Liver (tissue), 9 donors: ENCODE measurements around the gene KLHL28. TPM values are rescaled to one million over a fixed set of nuclear protein-coding genes. Genes with fewer than 3 reads are reported as not detected.

Experiments used
- DNase-seq: peaks from one replicate; pipeline ENCODE4 v3.0.0-alpha.2; 2017; ENCODE audit warnings: low spot score
- H3K27ac ChIP-seq, 2 donors: one replicate each; pipeline ENCODE4 v1.7.0; 2013; ENCODE audit warnings: inconsistent platforms in 2 of 2, low read length in 2 of 2, control low read depth in 1 of 2, low read depth in 1 of 2, mild to moderate bottlenecking in 1 of 2
- H3K27me3 ChIP-seq, 4 donors: one replicate each; pipeline versions ENCODE4 v1.6.1 to v1.7.0; 2013; ENCODE audit warnings: low read length in 3 of 4, inconsistent platforms in 1 of 4, mild to moderate bottlenecking in 1 of 4, moderate library complexity in 1 of 4; ENCODE audit not compliant: control insufficient read depth in 4 of 4, insufficient read depth in 4 of 4
- H3K36me3 ChIP-seq, 4 donors: one replicate each; pipeline versions ENCODE4 v1.6.1 to v1.7.0; 2013; ENCODE audit warnings: low read length in 3 of 4, mild to moderate bottlenecking in 3 of 4, low read depth in 1 of 4, moderate library complexity in 1 of 4; ENCODE audit not compliant: control insufficient read depth in 4 of 4, insufficient read depth in 3 of 4
- H3K4me1 ChIP-seq, 4 donors: one replicate each; pipeline versions ENCODE4 v1.6.1 to v1.7.0; 2013; ENCODE audit warnings: low read length in 3 of 4, mild to moderate bottlenecking in 3 of 4, moderate library complexity in 1 of 4; ENCODE audit not compliant: control insufficient read depth in 4 of 4, insufficient read depth in 4 of 4
- H3K4me3 ChIP-seq, 3 donors: one replicate each; pipeline versions ENCODE4 v1.6.1 to v1.7.0; 2013; ENCODE audit warnings: low read length in 3 of 3, control low read depth in 1 of 3, low read depth in 1 of 3, mild to moderate bottlenecking in 1 of 3
- H3K9ac ChIP-seq, 2 donors: one replicate each; pipeline ENCODE4 v1.7.0; 2013; ENCODE audit warnings: low read length in 2 of 2, mild to moderate bottlenecking in 2 of 2, moderate library complexity in 2 of 2, control low read depth in 1 of 2, low read depth in 1 of 2
- H3K9me3 ChIP-seq, 4 donors: one replicate each; pipeline versions ENCODE4 v1.6.1 to v1.7.0; 2013; ENCODE audit warnings: low read length in 3 of 4; ENCODE audit not compliant: control insufficient read depth in 4 of 4
- ATF3 ChIP-seq: IDR thresholded peaks from 2 replicates; pipeline ENCODE4 v1.6.1; 2016; ENCODE audit warnings: antibody characterized with exemption
- CTCF ChIP-seq: fragments of 150-350 bp; IDR thresholded peaks from 2 replicates; pipeline ENCODE4 v1.5.1; 2017; ENCODE audit warnings: improper control_type of control experiment, low read depth, low read length; ENCODE audit not compliant: missing input control
- EGR1 ChIP-seq, 2 donors: IDR thresholded peaks; 2 replicates each; pipeline ENCODE4 v1.6.1; 2016 to 2018; ENCODE audit warnings: antibody characterized with exemption in 2 of 2, low read depth in 2 of 2
- FOXA1 ChIP-seq: IDR thresholded peaks from 2 replicates; pipeline ENCODE4 v1.6.1; 2016; ENCODE audit warnings: antibody characterized with exemption
- FOXA2 ChIP-seq: IDR thresholded peaks from 2 replicates; pipeline ENCODE4 v1.6.1; 2016; ENCODE audit warnings: antibody characterized with exemption
- GABPA ChIP-seq, 2 donors: IDR thresholded peaks in 1 of 2; conservative IDR thresholded peaks in 1 of 2; 2 replicates each; pipeline ENCODE4 v1.6.1; 2016; ENCODE audit warnings: antibody characterized with exemption in 2 of 2, mild to moderate bottlenecking in 1 of 2, moderate library complexity in 1 of 2
- HNF4A ChIP-seq, 2 donors: conservative IDR thresholded peaks; 2 replicates each; pipeline ENCODE4 v1.6.1; 2016; ENCODE audit warnings: antibody characterized with exemption in 2 of 2, mild to moderate bottlenecking in 2 of 2
- HNF4G ChIP-seq: IDR thresholded peaks from 2 replicates; pipeline ENCODE4 v1.6.1; 2016; ENCODE audit warnings: antibody characterized with exemption
- JUND ChIP-seq, 2 donors: IDR thresholded peaks; 2 replicates each; pipeline ENCODE4 v1.6.1; 2016; ENCODE audit warnings: antibody characterized with exemption in 2 of 2
- MAX ChIP-seq: IDR thresholded peaks from 2 replicates; pipeline ENCODE4 v1.6.1; 2016; ENCODE audit warnings: antibody characterized with exemption
- NR2F2 ChIP-seq: IDR thresholded peaks from 2 replicates; pipeline ENCODE4 v1.6.1; 2016; ENCODE audit warnings: antibody characterized with exemption
- RAD21 ChIP-seq, 2 donors: IDR thresholded peaks; 2 replicates each; pipeline ENCODE4 v1.6.1; 2016; ENCODE audit warnings: antibody characterized with exemption in 2 of 2, mild to moderate bottlenecking in 2 of 2
- REST ChIP-seq: IDR thresholded peaks from 2 replicates; pipeline ENCODE4 v1.6.1; 2016; ENCODE audit warnings: antibody characterized with exemption, mild to moderate bottlenecking
- RXRA ChIP-seq, 2 donors: IDR thresholded peaks; 2 replicates each; pipeline ENCODE4 v1.6.1; 2017 to 2018; ENCODE audit warnings: antibody characterized with exemption in 2 of 2, mild to moderate bottlenecking in 1 of 2
- SP1 ChIP-seq: IDR thresholded peaks from 2 replicates; pipeline ENCODE4 v1.6.1; 2018; ENCODE audit warnings: antibody characterized with exemption, mild to moderate bottlenecking
- TAF1 ChIP-seq: conservative IDR thresholded peaks from 2 replicates; pipeline ENCODE4 v1.6.1; 2016; ENCODE audit warnings: antibody characterized with exemption, mild to moderate bottlenecking
- YY1 ChIP-seq: IDR thresholded peaks from 2 replicates; pipeline ENCODE4 v1.6.1; 2016; ENCODE audit warnings: antibody characterized with exemption, mild to moderate bottlenecking
- ZBTB33 ChIP-seq: IDR thresholded peaks from 2 replicates; pipeline ENCODE4 v1.6.1; 2016; ENCODE audit warnings: antibody characterized with exemption
- WGBS: extraction: QIAGEN DNeasy Blood & Tissue Kit; methylation state at CpG from one replicate; pipeline ENCODE4 v1.1.7; 2013; 5-methylcytosine and 5-hydroxymethylcytosine counted together
- polyA plus RNA-seq, 2 donors: library from polyadenylated mRNA; stranded (reverse) in 1 of 2; unstranded in 1 of 2; fragments of 200-250 nt in 1 of 2; fragments of >200 nt in 1 of 2; fragmentation: Nextera tagmentation in 1 of 2; extraction: Ambion mirVana in 1 of 2; gene quantifications; one replicate each; pipeline versions ENCODE4 v1.2.1 to v1.2.3, GENCODE V29; 2013 to 2015
- total RNA-seq, 2 donors: library from RNA; depleted of rRNA; stranded (reverse); fragments of >200 nt; gene quantifications; one replicate each; pipeline ENCODE4 v1.2.3, GENCODE V29; 2014
- donor health status: healthy.
- donor health status: healthy.
- donor health status: healthy.
- donor health status: healthy.
- donor health status: healthy.

KLHL28 gene
- total and polyA plus RNA-seq, 4 donors: 2.3 to 7.9 (median 5.7) TPM

- H3K4me3 ChIP-seq: no peak overlapping the region
- TF ChIP-seq NR2F2: no peak
- TF ChIP-seq CTCF: no peak
- TF ChIP-seq TAF1: no peak
- TF ChIP-seq EGR1 (IDR thresholded peaks at IDR 0.05; ENCODE audit: low read depth in 2 of 2): no peak
- TF ChIP-seq RAD21 (IDR thresholded peaks at IDR 0.05): no peak
- TF ChIP-seq HNF4A (conservative IDR thresholded peaks at IDR 0.05): no peak
- no peak for TF ChIP-seq RXRA (IDR thresholded peaks at IDR 0.05)
- no peak for TF ChIP-seq SP1
- TF ChIP-seq REST: no peak
- TF ChIP-seq HNF4G: no peak
- TF ChIP-seq FOXA2: no peak
- no peaks in the 10 kb centered on the region for H3K27me3 ChIP-seq
- no peak overlapping the region for H3K27ac ChIP-seq
- H3K9ac ChIP-seq: no peak overlapping the region
- no peaks in the 10 kb centered on the region for H3K9me3 ChIP-seq
- H3K36me3 ChIP-seq: no peaks in the 10 kb centered on the region
- whole genome bisulfite sequencing: 70% methylated on average over 2 of the region's 2 CpGs
- DNase-seq: no peak
- H3K4me1 ChIP-seq: no peaks in the 10 kb centered on the region
Observed at GRCh38 chr14:44990533-44990932, 28.8 kb upstream of the KLHL28 start.

- no peak overlapping the region for H3K4me3 ChIP-seq
- no peaks in the 10 kb centered on the region for H3K36me3 ChIP-seq
- no peak for DNase-seq
- H3K4me1 ChIP-seq: no peaks in the 10 kb centered on the region
- H3K27ac ChIP-seq: no peak overlapping the region
- 90% methylated on average over 3 of the region's 3 CpGs for WGBS
- no peaks in the 10 kb centered on the region for H3K9me3 ChIP-seq
- no peaks in the 10 kb centered on the region for H3K27me3 ChIP-seq
- H3K9ac ChIP-seq: no peak overlapping the region
- TF ChIP-seq JUND (IDR thresholded peaks at IDR 0.05): no peak
- no peak for TF ChIP-seq YY1
- TF ChIP-seq RAD21 (IDR thresholded peaks at IDR 0.05): no peak
- no peak for TF ChIP-seq RXRA (IDR thresholded peaks at IDR 0.05)
- no peak for TF ChIP-seq MAX
- no peak for TF ChIP-seq FOXA1
- TF ChIP-seq SP1: no peak
- TF ChIP-seq HNF4G: no peak
- no peak for TF ChIP-seq REST
- TF ChIP-seq FOXA2: no peak
- TF ChIP-seq ATF3: no peak
- no peak for TF ChIP-seq HNF4A (conservative IDR thresholded peaks at IDR 0.05)
- TF ChIP-seq GABPA (IDR thresholded peaks at IDR 0.05 in 1 of 2, conservative IDR thresholded peaks at IDR 0.05 in 1 of 2): no peak
- no peak for TF ChIP-seq ZBTB33
- no peak for TF ChIP-seq NR2F2
- no peak for TF ChIP-seq EGR1 (IDR thresholded peaks at IDR 0.05; ENCODE audit: low read depth in 2 of 2)
Observed at GRCh38 chr14:44989497-44990440, 28.0 kb upstream of the KLHL28 start.
